GM12878 (cell line): Measurements from ENCODE around the gene DNAJB6. TPM values are rescaled to one million over a fixed set of nuclear protein-coding genes. Genes with fewer than 3 reads are reported as not detected.

Source experiments
- ATAC-seq: fragments of 200-7000 bp; cut with Tn5 transposase; 3 replicates; pipeline ENCODE4 v1.9.1; 2020; ENCODE audit warnings: mild to moderate bottlenecking, moderate library complexity
- BruUV-seq: library from RNA; stranded (reverse); fragments of 400-500 nt; replicated peaks from 2 replicates; lab custom pipeline; 2021; lab: Mats Ljungman, UMichigan
- CTCF ChIA-PET: fragments of 300-600 bp; sonication (Branson Sonifier 250); formaldehyde crosslinking; extraction: SDS; loops from one replicate; lab custom pipeline; 2021; ENCODE audit warnings: inconsistent platforms; lab: Yijun Ruan, JAX
- POLR2A ChIA-PET: fragments of 350-600 bp; formaldehyde crosslinking; extraction: SDS; loops from one replicate; lab custom pipeline; 2021; ENCODE audit warnings: inconsistent platforms; lab: Charles Lee
- RAD21 ChIA-PET: fragments of 300-600 bp; sonication (Branson Sonifier 250); formaldehyde crosslinking; loops from one replicate; lab custom pipeline; 2023; ENCODE audit warnings: antibody characterized with exemption; ENCODE audit not compliant: unreplicated experiment; lab: Charles Lee
- SMC1A ChIA-PET: fragments of 300-600 bp; sonication (Branson Sonifier 250); formaldehyde crosslinking; loops from one replicate; lab custom pipeline; 2023; ENCODE audit not compliant: unreplicated experiment, uncharacterized antibody; lab: Charles Lee
- DNase-seq: peaks from one replicate; pipeline ENCODE4 v3.0.0-alpha.2; 2011; ENCODE audit warnings: low read depth, low spot score
- FAIRE-seq: peaks from 3 replicates; lab custom pipeline; 2011; peaks lifted over from hg19 to GRCh38; lab: Jason Lieb, UNC
- H2AFZ ChIP-seq: 2 replicates; pipeline ENCODE4 v1.6.0; 2011; ENCODE audit warnings: low read depth, low read length, control low read depth; ENCODE audit not compliant: control insufficient read depth
- H3K27ac ChIP-seq: 2 replicates; pipeline ENCODE4 v1.5.1; 2011; ENCODE audit warnings: control low read depth; ENCODE audit not compliant: control insufficient read depth, insufficient read depth
- H3K27me3 ChIP-seq, 2 experiments: replicated peaks in 1 of 2; 2 replicates each; pipeline versions ENCODE4 v1.6.0 to v1.6.1; 2011; ENCODE audit warnings: low read length in 1 of 2; ENCODE audit not compliant: control insufficient read depth in 2 of 2, insufficient read depth in 2 of 2
- H3K36me3 ChIP-seq, 2 experiments: 2 replicates each; pipeline ENCODE4 v1.5.1; 2011; ENCODE audit warnings: low read length in 1 of 2; ENCODE audit not compliant: control insufficient read depth in 2 of 2, insufficient read depth in 2 of 2
- H3K4me1 ChIP-seq: 2 replicates; pipeline ENCODE4 v1.6.1; 2011; ENCODE audit warnings: mild to moderate bottlenecking, low read length, moderate library complexity, mixed read lengths; ENCODE audit not compliant: control insufficient read depth, insufficient read depth
- H3K4me2 ChIP-seq: 2 replicates; pipeline ENCODE4 v1.6.0; 2011; ENCODE audit warnings: control low read depth; ENCODE audit not compliant: control insufficient read depth, insufficient read depth
- H3K4me3 ChIP-seq: fragments of 200-600 bp; sonication (generic); 2 replicates; pipeline ENCODE4 v1.5.1; 2016
- H3K79me2 ChIP-seq: 2 replicates; pipeline ENCODE4 v1.6.0; 2011; ENCODE audit warnings: low read length; ENCODE audit not compliant: control insufficient read depth, insufficient read depth
- H3K9ac ChIP-seq: 2 replicates; pipeline ENCODE4 v1.8.0; 2011; ENCODE audit warnings: low read length, control low read depth, mixed read lengths; ENCODE audit not compliant: control insufficient read depth, insufficient read depth
- H3K9me3 ChIP-seq: replicated peaks from 3 replicates; pipeline ENCODE4 v1.5.1; 2011; ENCODE audit warnings: mild to moderate bottlenecking, low read length; ENCODE audit not compliant: control insufficient read depth, insufficient read depth
- H4K20me1 ChIP-seq: 2 replicates; pipeline ENCODE4 v1.6.0; 2011; ENCODE audit not compliant: control insufficient read depth, insufficient read depth
- BCLAF1 ChIP-seq: fragments of 450-650 bp; IDR thresholded peaks from 2 replicates; pipeline ENCODE4 v1.6.1; 2017; ENCODE audit warnings: antibody characterized with exemption, mild to moderate bottlenecking, moderate library complexity
- CEBPB ChIP-seq, 2 experiments: fragments of 150-350 bp in 1 of 2; IDR thresholded peaks; 2 replicates each; pipeline ENCODE4 v1.6.1; 2012 to 2014; ENCODE audit warnings: low read depth in 2 of 2, low read length in 2 of 2, borderline replicate concordance in 1 of 2, inconsistent platforms in 1 of 2
- NBN ChIP-seq: fragments of 450-650 bp; IDR thresholded peaks from 2 replicates; pipeline ENCODE4 v1.6.1; 2016
- NFYA ChIP-seq: IDR thresholded peaks from 2 replicates; pipeline ENCODE4 v1.6.1; 2011; ENCODE audit warnings: low read depth, mild to moderate bottlenecking, low read length, improper control_type of control experiment, borderline replicate concordance
- PAX8 ChIP-seq: fragments of 450-650 bp; IDR thresholded peaks from 2 replicates; pipeline ENCODE4 v1.6.1; 2017; ENCODE audit warnings: mild to moderate bottlenecking, moderate library complexity
- PML ChIP-seq: IDR thresholded peaks from 2 replicates; pipeline ENCODE4 v1.6.1; 2012; ENCODE audit warnings: low read length, inconsistent platforms
- RUNX3 ChIP-seq: IDR thresholded peaks from 2 replicates; pipeline ENCODE4 v1.6.1; 2012; ENCODE audit warnings: low read length, inconsistent platforms
- SUZ12 ChIP-seq: fragments of 200-600 bp; sonication (generic); IDR thresholded peaks from one replicate; pipeline ENCODE4 v1.6.1; 2018; ENCODE audit warnings: antibody characterized with exemption, mild to moderate bottlenecking; ENCODE audit not compliant: unreplicated experiment
- YBX1 ChIP-seq: fragments of 450-650 bp; IDR thresholded peaks from 2 replicates; pipeline ENCODE4 v1.6.1; 2016; ENCODE audit warnings: antibody characterized with exemption
- ZNF384 ChIP-seq: IDR thresholded peaks from 2 replicates; pipeline ENCODE4 v1.6.1; 2012; ENCODE audit warnings: low read depth, mild to moderate bottlenecking, low read length, improper control_type of control experiment, borderline replicate concordance
- WGBS: methylation state at CpG from one replicate; pipeline ENCODE4 v1.1.6; 2016; ENCODE audit warnings: low lambda C conversion rate; ENCODE audit not compliant: insufficient replicate concordance, insufficient coverage; ENCODE audit errors: missing lambda C conversion rate; 5-methylcytosine and 5-hydroxymethylcytosine counted together
- in situ Hi-C: fragments of 300-500 bp; cut with MboI; formaldehyde crosslinking; loops from 9 replicates; pipeline ENCODE4 v1.14.3; 2018; ENCODE audit warnings: mixed read lengths
- intact Hi-C: fragments of 100-400 bp; cut with micrococcal nuclease; formaldehyde crosslinking; loops from one replicate; pipeline ENCODE4 v1.14.2; 2022; ENCODE audit not compliant: unreplicated experiment
- polyA plus RNA-seq, 11 experiments: library from polyadenylated mRNA; depleted of rRNA in 4 of 11; unstranded in 6 of 11; stranded (reverse) in 5 of 11; fragments of >200 nt; fragmentation: Nextera tagmentation in 4 of 11; fragmentation: Illumina TruSeq in 1 of 11; extraction: Ambion mirVana in 4 of 11; extraction: Trizol in 1 of 11; gene quantifications; 1 replicate in 1 of 11; 2 replicates in 10 of 11; pipeline versions ENCODE4 v1.2.1 to v1.2.3, GENCODE V29; 2011 to 2016; ENCODE audit warnings: inconsistent platforms in 2 of 11, missing spikeins in 2 of 11, low read depth in 1 of 11
- total RNA-seq, 4 experiments: library from RNA; depleted of rRNA in 3 of 4; stranded (reverse); fragments of >200 nt in 3 of 4; fragmentation: Illumina TruSeq in 1 of 4; extraction: Trizol in 1 of 4; gene quantifications; 2 replicates each; pipeline versions ENCODE4 v1.2.1 to v1.2.3, GENCODE V29; 2013 to 2021
- TF ChIP-seq, protein P1 (sequence below): IDR thresholded peaks from 2 replicates; pipeline ENCODE4 v1.6.1; 2011; ENCODE audit warnings: mild to moderate bottlenecking, low read depth, low read length, moderate library complexity; ENCODE audit not compliant: insufficient replicate concordance
- TF ChIP-seq, protein P2 (sequence below): IDR thresholded peaks from 2 replicates; pipeline ENCODE4 v1.6.1; 2011; ENCODE audit warnings: borderline replicate concordance, low read depth, mild to moderate bottlenecking, moderate library complexity, mixed read lengths, low read length; ENCODE audit not compliant: insufficient read depth; ENCODE audit errors: extremely low read length

Gene DNAJB6
- total and polyA plus RNA-seq, 10 of the 15 experiments (the other 5 are each of a cell fraction or from before 2014, with no cell fraction given): 34.5 to 117 (median 53.1) TPM

DNA sequence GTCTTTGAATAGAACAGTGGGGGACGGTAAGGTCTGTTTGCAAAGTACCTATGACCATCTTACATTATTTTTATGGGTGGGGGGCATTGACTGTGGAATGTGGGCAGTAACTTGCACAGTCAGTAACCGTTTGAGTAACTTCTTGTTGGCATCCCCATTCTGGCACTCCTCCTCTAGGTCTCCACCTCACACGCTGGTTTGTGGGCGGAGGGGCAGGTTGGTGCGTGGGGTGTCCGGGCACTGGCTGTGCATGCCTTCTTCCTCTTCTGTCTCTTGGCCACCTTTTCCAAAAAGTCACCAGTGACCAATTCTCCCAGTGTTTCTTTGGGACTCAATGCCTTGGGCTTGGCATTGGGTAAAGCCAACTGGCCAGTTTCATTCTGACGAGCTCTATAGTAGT is 43.6 kb downstream of the DNAJB6 start (continued):
- TF ChIP-seq, protein P1, sequence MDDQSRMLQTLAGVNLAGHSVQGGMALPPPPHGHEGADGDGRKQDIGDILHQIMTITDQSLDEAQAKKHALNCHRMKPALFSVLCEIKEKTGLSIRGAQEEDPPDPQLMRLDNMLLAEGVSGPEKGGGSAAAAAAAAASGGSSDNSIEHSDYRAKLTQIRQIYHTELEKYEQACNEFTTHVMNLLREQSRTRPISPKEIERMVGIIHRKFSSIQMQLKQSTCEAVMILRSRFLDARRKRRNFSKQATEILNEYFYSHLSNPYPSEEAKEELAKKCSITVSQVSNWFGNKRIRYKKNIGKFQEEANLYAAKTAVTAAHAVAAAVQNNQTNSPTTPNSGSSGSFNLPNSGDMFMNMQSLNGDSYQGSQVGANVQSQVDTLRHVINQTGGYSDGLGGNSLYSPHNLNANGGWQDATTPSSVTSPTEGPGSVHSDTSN: no peak
- TF ChIP-seq BCLAF1: no peak
- no peak for TF ChIP-seq PML
- TF ChIP-seq, all 136 proteins: peak for 0

- no peak overlapping the region for H2AFZ ChIP-seq
- CTCF ChIA-PET: no interaction called here
- H3K36me3 ChIP-seq: peaks cover 11 to 27% of the 10 kb centered on the region in 2 experiments
- no peaks in the 10 kb centered on the region for H4K20me1 ChIP-seq
- H3K4me3 ChIP-seq: no peak overlapping the region
- peaks cover 5% of the 10 kb centered on the region for H3K79me2 ChIP-seq
- WGBS: 98% methylated on average over 5 of the region's 5 CpGs
- SMC1A ChIA-PET: no interaction called here
- H3K27ac ChIP-seq: no peak overlapping the region
- RAD21 ChIA-PET: no interaction called here
- ATAC-seq (no peak), DNase-seq (no peak), FAIRE-seq (no peak)
- no peaks in the 10 kb centered on the region for H3K9me3 ChIP-seq
- in situ Hi-C loops (no loop called here), intact Hi-C loops (no loop called here)
- no peak overlapping the region for H3K9ac ChIP-seq
- no peak overlapping the region for H3K4me2 ChIP-seq
- no peaks in the 10 kb centered on the region for H3K27me3 ChIP-seq
- H3K4me1 ChIP-seq: no peaks in the 10 kb centered on the region; the same call in 1 of the 2 replicates
- POLR2A ChIA-PET: no interaction called here
- TF ChIP-seq YBX1: no peak
- TF ChIP-seq ZNF384: no peak
- TF ChIP-seq RUNX3: no peak
- no peak for TF ChIP-seq CEBPB (IDR thresholded peaks at IDR 0.05; ENCODE audit: borderline replicate concordance in 1 of 2, low read depth in 2 of 2, low read length in 2 of 2)
- TF ChIP-seq NBN: no peak
- TF ChIP-seq, protein P2, sequence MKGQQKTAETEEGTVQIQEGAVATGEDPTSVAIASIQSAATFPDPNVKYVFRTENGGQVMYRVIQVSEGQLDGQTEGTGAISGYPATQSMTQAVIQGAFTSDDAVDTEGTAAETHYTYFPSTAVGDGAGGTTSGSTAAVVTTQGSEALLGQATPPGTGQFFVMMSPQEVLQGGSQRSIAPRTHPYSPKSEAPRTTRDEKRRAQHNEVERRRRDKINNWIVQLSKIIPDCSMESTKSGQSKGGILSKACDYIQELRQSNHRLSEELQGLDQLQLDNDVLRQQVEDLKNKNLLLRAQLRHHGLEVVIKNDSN: no peak
- no peak for TF ChIP-seq SUZ12
- no peak for TF ChIP-seq PAX8
- no peak for TF ChIP-seq NFYA
- TF ChIP-seq, protein P1: no peak
- no TSS peak for BruUV-seq
Measured at GRCh38 chr7:157383868-157384267, 47.1 kb downstream of the DNAJB6 start.
